Activated T-helper 1 cell treated with anti-CD3 and anti-CD28 coated beads, Interleukin-2, amount 50 U/mL, for 16 hours (primary cell): ENCODE results near the gene XYLT1.
"Not testable (repeated sequence)": the region's sequence is repeated elsewhere in the genome, so short reads cannot be mapped to it uniquely, and the experiment has no call there.

Experiments used
- DNase-seq, 2 donors: peaks; one replicate each; pipeline ENCODE4 v3.0.0-alpha.2; 2020; ENCODE audit warnings: low read depth in 1 of 2, low spot score in 1 of 2

The XYLT1 gene, protein sequence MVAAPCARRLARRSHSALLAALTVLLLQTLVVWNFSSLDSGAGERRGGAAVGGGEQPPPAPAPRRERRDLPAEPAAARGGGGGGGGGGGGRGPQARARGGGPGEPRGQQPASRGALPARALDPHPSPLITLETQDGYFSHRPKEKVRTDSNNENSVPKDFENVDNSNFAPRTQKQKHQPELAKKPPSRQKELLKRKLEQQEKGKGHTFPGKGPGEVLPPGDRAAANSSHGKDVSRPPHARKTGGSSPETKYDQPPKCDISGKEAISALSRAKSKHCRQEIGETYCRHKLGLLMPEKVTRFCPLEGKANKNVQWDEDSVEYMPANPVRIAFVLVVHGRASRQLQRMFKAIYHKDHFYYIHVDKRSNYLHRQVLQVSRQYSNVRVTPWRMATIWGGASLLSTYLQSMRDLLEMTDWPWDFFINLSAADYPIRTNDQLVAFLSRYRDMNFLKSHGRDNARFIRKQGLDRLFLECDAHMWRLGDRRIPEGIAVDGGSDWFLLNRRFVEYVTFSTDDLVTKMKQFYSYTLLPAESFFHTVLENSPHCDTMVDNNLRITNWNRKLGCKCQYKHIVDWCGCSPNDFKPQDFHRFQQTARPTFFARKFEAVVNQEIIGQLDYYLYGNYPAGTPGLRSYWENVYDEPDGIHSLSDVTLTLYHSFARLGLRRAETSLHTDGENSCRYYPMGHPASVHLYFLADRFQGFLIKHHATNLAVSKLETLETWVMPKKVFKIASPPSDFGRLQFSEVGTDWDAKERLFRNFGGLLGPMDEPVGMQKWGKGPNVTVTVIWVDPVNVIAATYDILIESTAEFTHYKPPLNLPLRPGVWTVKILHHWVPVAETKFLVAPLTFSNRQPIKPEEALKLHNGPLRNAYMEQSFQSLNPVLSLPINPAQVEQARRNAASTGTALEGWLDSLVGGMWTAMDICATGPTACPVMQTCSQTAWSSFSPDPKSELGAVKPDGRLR

DNA sequence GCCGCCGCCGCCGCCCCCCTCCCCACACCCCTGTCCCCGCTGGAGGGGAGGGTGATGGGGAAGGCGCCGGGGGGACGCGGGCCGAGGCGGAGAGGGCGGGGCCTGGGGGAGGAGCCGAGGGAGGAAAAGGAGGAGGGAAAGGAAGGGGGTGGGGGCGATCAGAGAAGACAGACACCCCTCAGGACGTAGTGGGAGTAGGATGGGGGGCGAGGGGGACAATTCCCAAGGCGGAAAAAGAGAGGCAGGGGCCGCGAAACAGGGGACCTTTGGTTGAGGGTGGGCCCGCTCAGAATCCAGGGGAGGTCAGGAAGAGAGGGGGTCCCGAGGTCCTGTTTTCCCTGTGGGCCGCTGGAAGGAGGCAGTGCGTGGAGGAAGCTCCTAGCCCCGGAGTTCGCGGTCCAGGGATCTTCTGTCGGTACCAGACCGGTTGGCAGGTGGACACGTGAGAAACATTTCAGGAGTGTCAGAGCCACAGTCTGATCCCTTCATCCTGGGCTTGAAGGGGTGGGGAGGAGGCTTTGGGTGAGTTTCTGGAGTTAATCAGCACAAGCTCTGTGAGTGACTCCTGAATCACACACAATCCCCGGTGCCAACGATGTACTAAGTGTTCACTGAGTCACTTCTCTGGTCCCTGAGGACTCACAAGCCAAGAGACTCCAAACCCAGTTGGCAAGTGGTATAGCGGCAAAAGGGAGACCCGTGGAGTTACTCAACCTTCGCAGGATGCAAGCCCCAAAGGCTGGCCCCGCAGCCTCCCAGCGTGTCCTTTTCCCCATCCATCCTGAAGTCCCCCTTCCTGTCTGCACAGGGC is at the start of gene XYLT1:
TSS of gene XYLT1 (minus strand) at position 53 of the 811 bp plus-strand sequence. CDS start 164 bp downstream, outside the sequence.
- DNase-seq: peak in 1 of 2 donors; percentile 35

DNA sequence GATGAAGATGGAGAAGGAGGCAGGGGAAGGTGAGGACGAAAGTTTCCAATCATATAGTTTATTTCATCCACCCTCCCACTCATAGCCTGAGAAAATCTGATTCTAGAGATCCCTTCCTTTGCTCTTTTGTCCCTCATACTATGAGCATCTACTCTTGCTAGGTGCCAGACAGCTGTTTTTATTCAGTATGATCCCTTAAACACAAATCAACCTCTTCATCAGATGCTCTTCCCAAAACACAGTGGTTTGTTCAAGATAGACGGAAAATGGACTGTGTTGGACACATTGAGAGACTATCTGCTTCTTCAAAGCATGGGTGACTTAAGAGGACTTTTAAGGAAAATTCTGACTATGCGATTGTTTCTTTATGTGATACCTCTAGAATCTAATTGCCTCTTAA is 49.4 kb upstream of the XYLT1 start:
- DNase-seq: no peak

DNA sequence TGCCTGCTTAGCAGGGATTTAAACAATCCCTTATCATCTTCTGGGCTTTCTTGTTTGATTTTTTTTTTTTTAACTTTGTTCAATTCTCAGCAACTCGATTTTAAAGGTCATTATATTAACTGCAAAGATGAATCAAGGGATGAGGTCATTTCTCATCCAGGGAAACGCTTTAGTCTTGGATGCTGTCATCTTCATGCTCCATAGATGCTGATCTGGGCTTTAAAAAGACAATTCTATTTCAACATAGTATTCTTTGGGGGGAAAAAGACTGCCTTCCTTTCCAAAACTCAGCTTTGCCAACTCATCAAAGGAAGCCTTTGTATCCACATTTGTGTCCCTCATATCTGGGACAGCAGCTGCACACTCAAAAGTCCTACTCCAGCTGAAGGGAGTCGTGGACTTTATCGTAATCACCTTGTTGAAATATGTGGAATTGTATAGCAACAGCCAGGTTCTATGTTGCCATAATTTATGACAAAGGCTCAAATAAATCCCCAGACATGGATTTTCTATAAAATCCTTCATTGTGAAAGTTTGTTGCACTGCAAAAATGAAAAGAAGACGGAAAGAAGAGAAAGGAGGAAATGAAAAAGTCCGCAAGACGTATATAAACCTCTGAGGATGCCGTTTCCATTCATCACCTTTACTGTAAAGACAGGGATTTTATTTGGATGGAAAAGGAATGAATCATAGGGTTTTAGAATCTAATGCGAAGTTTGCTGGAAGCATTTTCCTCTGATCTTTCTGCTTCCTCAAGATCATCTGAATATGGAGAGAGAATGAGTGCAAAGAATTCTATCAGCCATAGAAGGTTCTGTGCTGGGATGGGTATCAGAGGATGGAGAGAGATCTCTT is 48.6 kb upstream of the XYLT1 start:
- DNase-seq: no peak

DNA sequence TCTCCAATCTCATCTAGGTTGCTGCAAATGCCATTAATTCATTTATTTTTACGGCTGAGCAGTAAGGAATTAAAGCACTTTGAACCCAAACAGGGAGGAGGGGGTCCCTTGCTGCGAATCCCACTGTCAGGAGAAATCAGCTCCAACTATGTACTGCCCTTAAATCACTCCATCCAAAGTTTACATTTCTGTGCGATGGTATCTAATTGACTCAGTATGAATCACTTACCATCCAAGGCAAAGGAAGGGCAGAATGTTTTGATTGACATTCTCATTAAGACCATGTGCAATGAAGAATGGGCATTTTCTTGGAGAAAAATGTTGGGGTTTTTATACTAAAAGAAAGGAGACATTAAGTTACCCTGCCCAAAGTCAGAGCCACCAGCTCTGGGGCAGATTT is 47.7 kb upstream of the XYLT1 start:
- DNase-seq: no peak

DNA sequence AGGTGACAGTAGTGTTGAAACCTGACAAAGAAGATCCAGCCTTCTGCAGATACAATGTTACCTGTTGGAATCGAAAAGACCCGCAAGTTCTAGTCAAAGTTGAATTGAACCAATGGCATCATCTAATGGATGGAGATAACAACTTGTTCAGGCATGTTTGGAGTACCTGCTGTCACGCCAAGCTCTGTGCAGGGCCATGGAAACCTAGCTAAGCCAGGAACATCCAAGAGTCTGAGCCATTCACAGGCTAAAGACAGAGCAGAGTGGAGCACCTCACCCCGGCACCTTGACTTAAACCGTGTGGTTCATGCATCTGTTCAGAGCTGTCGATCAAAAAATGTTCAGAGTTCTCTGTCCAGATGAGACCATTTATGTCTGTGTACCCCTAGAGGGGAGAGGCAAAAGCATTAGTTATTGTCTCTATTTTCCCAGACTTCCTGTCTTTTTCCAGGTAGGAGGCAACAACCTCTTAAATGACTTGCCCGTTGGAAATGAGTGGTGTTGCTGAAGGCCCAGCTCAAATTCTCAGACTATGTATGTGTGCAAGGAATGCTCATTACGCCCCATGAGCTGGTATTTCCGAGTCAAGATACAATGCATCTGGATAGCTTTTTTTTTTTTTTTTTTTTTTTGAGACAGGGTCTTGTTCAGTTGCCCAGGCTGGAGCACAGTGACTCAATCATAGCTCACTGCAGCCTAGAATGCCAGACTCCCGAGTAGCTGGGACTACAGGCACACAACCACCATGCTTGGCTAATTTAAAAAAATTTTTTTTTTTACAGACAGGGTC is 44.9 kb upstream of the XYLT1 start:
- DNase-seq: no peak

DNA sequence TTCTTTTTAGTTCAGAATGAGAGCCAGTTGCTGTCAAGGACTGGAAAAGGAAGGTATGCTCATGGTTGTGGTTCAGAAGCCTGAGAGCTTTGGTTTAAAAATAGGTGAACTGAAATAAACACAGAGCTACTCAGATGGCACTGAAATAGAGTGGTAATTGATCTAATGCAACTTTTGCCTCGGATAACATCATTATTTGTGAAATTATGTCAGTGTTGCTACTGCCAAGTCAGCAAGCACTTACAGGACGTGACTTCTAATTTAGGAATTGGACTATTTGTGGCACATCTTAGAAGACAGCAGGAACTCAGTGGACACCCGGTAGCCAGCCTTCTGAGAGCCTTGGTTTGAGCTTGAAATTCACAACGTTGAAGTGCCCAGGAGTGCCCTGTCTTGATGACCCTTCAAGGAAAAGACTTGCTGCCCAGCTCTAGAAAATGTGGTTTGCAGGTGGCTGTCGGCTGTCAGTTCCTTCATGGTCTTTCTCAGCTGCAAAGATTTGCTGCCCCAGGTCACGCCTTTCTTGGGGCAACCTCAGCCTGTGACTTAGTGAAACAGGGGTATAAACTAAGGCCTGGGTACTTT is 42.0 kb upstream of the XYLT1 start:
- DNase-seq: no peak

DNA sequence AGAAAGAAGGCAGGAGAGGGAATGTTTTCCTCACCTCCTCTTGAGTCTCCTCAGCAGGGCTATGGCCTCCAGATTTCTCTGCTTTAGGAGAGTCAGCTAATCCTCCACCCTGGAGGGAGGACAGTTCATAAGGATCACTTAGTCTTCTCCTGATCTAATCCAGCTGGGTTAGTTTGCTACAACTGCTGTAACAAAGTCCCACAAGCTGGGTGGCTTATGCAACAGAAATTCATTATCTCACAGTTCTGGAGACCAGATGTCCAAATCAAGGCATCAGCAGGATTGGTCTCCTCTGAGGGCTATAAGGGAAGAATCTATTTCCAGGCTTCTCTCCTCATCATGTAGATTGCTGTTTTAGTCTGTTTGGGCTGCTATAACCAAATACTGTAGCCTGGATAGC is 40.6 kb upstream of the XYLT1 start:
- DNase-seq: no peak

DNA sequence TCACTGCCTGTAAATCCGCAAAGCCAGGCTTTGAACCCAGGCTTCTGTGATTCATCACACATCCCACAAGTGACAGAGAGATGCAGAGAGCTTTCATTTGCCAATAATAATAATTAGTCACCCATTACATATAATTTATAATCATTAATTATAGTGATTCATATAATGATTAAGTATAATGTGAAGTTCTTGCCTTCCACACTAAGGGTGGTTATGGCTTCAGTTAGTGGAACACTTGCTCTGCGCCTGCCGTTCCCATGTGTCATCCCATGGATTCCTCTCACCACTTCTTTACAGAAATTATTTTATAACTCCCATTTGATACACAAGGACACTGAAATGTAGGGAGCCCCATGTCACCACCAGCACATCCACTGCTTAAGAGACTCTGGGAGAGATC is 39.8 kb upstream of the XYLT1 start:
- no peak for DNase-seq

DNA sequence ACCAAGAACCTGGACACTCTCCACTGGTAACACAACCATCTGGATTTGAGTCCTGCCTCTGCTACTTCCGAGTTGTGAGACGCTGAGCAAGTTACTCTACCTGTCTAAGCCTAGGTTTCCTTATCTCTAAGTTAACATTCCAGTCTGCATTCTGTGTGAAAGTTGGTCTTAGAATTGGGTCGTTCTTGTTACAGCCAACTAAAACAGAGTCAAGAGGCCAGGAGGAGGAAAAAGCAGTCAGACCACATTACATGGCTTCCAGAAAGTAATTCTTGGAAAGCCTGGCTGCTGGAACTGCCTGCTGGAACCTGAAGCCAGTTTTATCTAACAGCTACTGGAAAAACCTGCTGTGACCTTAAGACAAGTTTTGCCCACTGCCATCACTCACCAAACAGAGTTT is 38.4 kb upstream of the XYLT1 start:
- DNase-seq: no peak

DNA sequence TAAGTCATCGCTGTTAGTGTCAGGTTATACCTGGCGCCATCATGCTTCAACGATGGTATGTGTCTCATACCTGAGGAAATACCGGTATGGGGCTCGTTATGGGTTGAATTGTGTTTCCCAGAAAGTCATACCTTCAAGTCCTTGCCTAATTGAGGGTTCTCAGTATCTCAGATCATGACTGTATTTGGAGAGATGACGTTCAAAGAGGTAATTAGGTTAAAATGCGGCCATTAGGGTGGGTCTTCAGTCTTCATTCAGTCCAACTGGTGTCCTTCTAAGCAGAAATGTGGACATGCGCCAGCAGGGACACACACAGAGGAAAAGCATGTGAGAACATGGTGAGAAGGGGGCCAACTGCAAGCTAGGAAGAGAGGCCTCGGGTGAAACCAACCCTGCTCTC is 37.5 kb upstream of the XYLT1 start:
- no peak for DNase-seq

DNA sequence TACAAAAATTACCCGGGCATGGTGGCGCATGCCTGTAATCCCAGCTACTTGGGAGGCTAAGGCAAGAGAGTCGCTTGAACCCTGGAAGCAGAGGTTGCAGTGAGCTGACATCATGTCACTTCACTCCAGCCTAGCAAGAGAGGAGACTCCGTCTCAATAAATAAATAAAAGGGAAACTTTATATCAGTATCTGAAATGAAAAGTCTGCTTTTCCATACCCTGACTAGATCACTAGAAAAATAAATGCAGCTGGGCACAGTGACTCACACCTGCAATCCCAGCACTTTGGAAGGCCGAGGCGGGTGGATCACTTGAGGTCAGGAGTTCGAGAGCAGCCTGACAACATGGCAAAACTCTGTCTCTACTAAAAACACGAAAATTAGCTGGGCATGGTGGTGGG is 36.8 kb upstream of the XYLT1 start:
- DNase-seq: not testable (repeated sequence)

DNA sequence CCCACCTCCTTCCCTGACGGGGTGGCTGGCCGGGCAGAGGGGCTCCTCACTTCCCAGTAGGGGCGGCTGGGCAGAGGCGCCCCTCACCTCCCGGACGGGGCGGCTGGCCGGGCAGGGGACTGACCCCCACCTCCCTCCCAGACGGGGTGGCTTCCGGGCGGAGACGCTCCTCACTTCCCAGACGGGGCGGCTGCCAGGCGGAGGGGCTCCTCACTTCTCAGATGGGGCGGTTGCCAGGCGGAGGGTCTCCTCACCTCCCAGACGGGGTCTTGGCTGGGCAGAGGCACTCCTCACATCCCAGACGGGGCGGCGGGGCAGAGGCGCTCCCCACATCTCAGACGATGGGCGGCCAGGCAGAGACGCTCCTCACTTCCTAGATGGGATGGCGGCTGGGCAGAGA is 35.1 kb upstream of the XYLT1 start:
- DNase-seq: not testable (repeated sequence)

DNA sequence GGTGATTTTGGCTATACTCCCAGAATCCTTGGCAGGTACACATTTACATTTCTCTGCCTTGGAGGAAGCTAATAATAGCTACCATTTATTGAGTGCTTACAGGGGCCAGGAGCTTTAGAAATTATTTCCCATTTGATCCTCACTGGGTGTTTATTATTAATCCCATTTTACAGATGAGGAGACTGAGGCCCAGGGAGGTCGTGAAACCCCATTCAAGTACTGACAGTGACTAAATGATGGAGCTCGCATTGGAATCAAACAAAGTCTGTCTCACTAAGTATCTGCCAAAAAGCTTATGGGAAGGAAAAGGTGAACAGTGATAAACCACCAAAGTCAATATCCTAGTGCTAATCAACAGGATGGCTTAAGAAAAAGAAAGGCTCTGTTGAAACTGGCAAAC is 33.3 kb upstream of the XYLT1 start:
- no peak for DNase-seq

DNA sequence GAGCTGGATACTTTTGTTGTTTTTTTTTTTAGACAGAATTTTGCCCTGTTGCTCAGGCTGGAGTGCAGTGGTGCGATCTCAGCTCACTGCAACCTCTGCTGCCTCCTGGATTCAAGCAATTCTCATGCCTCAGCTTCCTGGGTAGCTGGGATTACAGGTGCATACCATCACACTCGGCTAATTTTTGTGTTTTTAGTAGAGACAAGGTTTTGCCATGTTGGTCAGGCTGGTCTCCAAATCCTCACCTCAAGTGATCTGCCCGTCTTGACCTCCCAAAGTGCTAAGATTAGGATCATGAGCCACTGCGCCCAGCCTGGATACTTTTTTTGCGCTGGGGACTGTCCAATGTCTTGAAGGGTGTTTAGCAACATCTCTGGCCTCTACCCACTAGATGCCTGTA is 32.6 kb upstream of the XYLT1 start:
- no peak for DNase-seq

DNA sequence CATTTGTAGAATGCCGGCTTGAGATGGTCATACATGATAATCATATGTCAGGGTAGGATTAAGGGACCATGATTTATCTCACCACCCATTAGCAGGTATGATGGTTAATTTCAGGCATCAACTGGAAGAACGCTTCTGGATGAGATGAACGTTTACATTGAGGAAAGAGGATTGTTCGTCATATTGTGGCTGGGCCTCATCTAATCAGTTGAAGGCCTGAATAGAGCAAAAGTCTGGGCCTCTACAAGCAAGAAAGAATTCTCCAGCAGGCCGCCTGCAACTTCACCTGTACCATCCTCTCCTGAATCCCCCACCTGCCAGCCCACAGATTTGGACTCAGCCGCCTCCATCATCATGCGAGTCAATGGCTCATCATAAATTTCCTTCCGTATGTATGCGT is 30.6 kb upstream of the XYLT1 start:
- DNase-seq: no peak

DNA sequence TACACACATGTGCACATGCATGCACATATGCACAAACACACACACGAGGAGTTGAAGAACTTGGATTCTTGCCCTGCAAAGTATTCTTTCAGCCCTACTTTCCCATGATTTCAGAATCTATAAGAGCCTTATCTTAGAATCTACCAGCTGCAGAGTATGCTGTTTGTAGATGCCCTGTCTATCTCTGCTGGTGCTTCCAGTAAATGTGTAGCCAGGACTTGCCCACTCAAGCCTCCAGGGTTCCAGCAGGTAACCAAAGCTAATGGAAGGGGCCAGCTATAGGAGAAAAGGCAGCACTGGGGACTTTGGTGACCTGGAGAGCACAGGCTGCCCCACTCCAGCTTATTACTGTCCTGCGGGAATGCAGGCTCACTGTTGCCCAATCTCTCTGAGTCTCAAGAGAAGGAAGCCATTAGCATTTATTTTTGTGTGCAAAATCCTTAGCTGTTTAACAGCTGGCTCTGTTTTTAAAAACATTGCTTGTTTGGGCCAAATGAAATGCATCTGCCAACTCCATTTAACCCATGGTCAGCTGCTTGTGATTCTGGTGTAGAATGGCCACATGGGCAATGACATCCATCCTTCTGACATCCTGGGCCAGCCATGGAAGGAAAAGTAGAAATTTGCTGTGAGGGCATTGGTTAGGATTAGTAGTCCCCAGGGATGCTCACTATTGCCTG is 28.6 kb upstream of the XYLT1 start:
- DNase-seq: no peak

DNA sequence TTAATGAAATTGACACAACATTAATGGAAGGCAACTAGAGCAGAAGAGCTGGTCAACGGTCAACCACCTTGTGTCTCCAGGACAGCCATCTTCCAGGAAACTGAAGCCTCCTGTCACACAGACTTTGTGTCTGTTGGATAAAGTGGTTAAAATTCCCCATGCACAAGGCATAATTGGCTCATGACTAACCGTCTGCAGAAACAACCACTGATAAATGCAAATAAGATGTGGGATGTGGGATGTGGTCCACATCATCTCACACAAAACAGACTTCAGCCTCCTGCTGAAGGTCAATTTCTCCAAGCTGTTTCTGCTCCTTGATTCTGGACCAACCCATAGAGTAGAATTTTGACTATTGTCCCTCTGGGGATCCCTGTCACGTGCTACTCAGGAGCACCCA is 26.9 kb upstream of the XYLT1 start:
- DNase-seq: no peak

DNA sequence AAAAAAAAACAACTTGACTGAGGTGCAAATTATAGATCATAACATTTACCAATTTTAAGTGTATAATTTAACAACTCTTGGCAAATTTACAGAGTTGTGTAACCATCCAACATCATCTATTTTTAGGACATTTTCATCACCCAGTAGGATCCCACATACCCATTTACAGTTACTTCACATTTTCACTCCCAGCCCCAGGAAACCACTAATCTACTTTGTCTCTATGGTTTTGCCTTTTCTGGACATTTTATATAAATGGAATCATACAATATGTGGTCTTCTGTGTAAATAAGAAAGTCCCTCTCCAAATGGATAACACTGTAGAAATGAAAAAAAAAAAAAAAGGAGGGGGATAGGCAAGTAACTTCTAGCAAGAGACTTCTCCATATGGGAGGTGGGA is 26.1 kb upstream of the XYLT1 start:
- no peak for DNase-seq

DNA sequence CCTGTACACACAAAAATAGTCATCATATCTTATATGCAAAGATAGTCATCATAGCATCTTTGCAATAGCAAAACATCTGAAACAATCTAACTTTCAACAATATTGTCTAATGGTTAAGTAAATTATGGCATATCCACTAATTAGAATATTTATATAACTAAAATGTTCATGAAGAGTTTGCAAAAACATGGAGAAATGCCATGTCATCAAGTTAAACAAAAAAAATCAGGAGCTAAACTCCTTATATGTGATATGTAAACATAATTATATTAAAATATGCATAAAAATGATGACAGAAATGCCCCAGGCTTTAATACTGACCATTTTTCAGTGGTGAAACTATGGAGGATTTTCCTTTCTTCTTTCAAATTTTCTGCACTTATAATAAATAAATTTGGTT is 22.3 kb upstream of the XYLT1 start:
- DNase-seq: no peak
